Endothelial cell of umbilical vein (primary cell): ENCODE results near the gene ADAM19. TPM values are rescaled to one million over a fixed set of nuclear protein-coding genes. Genes with fewer than 3 reads are reported as not detected.

Source experiments
- BruUV-seq: library from RNA; stranded (reverse); fragments of 400-500 nt; replicated peaks from 2 replicates; lab custom pipeline; 2021; lab: Mats Ljungman, UMichigan
- CTCF ChIA-PET: fragments of 300-600, 350-600 bp; sonication (Branson Sonifier 250); formaldehyde crosslinking; loops from one replicate; lab custom pipeline; 2021; ENCODE audit warnings: antibody characterized with exemption, inconsistent platforms; lab: Charles Lee
- POLR2A ChIA-PET: fragments of 300-600, 350-600 bp; sonication (Branson Sonifier 250); formaldehyde crosslinking; loops from one replicate; lab custom pipeline; 2021; ENCODE audit warnings: antibody characterized with exemption, inconsistent platforms; lab: Charles Lee
- DNase-seq: peaks from one replicate; pipeline ENCODE4 v3.0.0-alpha.2; 2011; ENCODE audit warnings: low read depth, low spot score
- FAIRE-seq: peaks from 2 replicates; lab custom pipeline; 2011; peaks lifted over from hg19 to GRCh38; lab: Jason Lieb, UNC
- H2AFZ ChIP-seq: 2 replicates; pipeline ENCODE4 v1.6.0; 2012; ENCODE audit warnings: low read depth, low read length, control low read depth, inconsistent platforms
- H3K27ac ChIP-seq: 2 replicates; pipeline ENCODE4 v1.5.1; 2011; ENCODE audit warnings: low read depth, mild to moderate bottlenecking, control low read depth, low read length, moderate library complexity; ENCODE audit not compliant: insufficient read depth
- H3K27me3 ChIP-seq, 2 experiments: 2 replicates each; pipeline versions ENCODE4 v1.6.0 to v1.6.1; 2011; ENCODE audit warnings: low read length in 2 of 2, mixed read lengths in 1 of 2; ENCODE audit not compliant: control insufficient read depth in 2 of 2, insufficient read depth in 2 of 2
- H3K36me3 ChIP-seq, 2 experiments: 2 replicates in 1 of 2; 3 replicates in 1 of 2; pipeline ENCODE4 v1.5.1; 2011; ENCODE audit warnings: low read length in 2 of 2, mild to moderate bottlenecking in 1 of 2, moderate library complexity in 1 of 2; ENCODE audit not compliant: control insufficient read depth in 2 of 2, insufficient read depth in 2 of 2; ENCODE audit errors: extremely low read depth in 1 of 2
- H3K4me1 ChIP-seq: 3 replicates; pipeline ENCODE4 v1.5.1; 2011; ENCODE audit warnings: mild to moderate bottlenecking, low read length; ENCODE audit not compliant: control insufficient read depth, insufficient read depth; ENCODE audit errors: extremely low read depth
- H3K4me2 ChIP-seq: 2 replicates; pipeline ENCODE4 v1.6.1; 2011; ENCODE audit warnings: low read length, control low read depth, mixed read lengths; ENCODE audit not compliant: insufficient read depth
- H3K4me3 ChIP-seq, 3 experiments: fragments of 200-600 bp in 1 of 3; sonication (generic), shearing (Covaris generic) in 1 of 3; replicated peaks in 1 of 3; 2 replicates each; pipeline ENCODE4 v1.5.1; 2011 to 2016; ENCODE audit warnings: control low read depth in 3 of 3, low read length in 3 of 3, mild to moderate bottlenecking in 2 of 3, inconsistent platforms in 1 of 3, low read depth in 1 of 3, moderate library complexity in 1 of 3; ENCODE audit not compliant: insufficient read depth in 1 of 3
- H3K79me2 ChIP-seq: 2 replicates; pipeline ENCODE4 v1.6.0; 2012; ENCODE audit warnings: low read length, inconsistent platforms; ENCODE audit not compliant: control insufficient read depth, insufficient read depth
- H3K9ac ChIP-seq: replicated peaks from 2 replicates; pipeline ENCODE3; 2011; ENCODE audit warnings: low read length, control low read depth; ENCODE audit not compliant: insufficient read depth; ENCODE audit errors: extremely low read depth
- H3K9me1 ChIP-seq: replicated peaks from 3 replicates; pipeline ENCODE4 v1.6.0; 2011; ENCODE audit warnings: mild to moderate bottlenecking, low read length; ENCODE audit not compliant: control insufficient read depth, insufficient read depth; ENCODE audit errors: extremely low read depth
- H3K9me3 ChIP-seq: replicated peaks from 2 replicates; pipeline ENCODE4 v1.5.1; 2012; ENCODE audit warnings: low read length, inconsistent platforms; ENCODE audit not compliant: control insufficient read depth, insufficient read depth
- H4K20me1 ChIP-seq: replicated peaks from 2 replicates; pipeline ENCODE3; 2011; ENCODE audit warnings: mild to moderate bottlenecking, low read length; ENCODE audit not compliant: control insufficient read depth, insufficient read depth; ENCODE audit errors: extremely low read depth
- CTCF ChIP-seq, 2 donors: IDR thresholded peaks; 1 replicate in 1 of 2; 2 replicates in 1 of 2; pipeline ENCODE4 v1.5.1; 2011; ENCODE audit warnings: low read length in 2 of 2, mild to moderate bottlenecking in 2 of 2, moderate library complexity in 2 of 2, control low read depth in 1 of 2, inconsistent platforms in 1 of 2, low read depth in 1 of 2; ENCODE audit not compliant: insufficient read depth in 1 of 2; ENCODE audit errors: extremely low read depth in 1 of 2
- EZH2 ChIP-seq: IDR thresholded peaks from 2 replicates; pipeline ENCODE4 v1.6.1; 2012; ENCODE audit warnings: borderline replicate concordance, low read depth, mild to moderate bottlenecking, moderate library complexity, low read length, inconsistent platforms; ENCODE audit not compliant: severe bottlenecking
- FOS ChIP-seq: IDR thresholded peaks from 2 replicates; pipeline ENCODE4 v1.6.1; 2011; ENCODE audit warnings: mild to moderate bottlenecking, low read length, moderate library complexity, borderline replicate concordance; ENCODE audit not compliant: insufficient read depth
- GATA2 ChIP-seq: IDR thresholded peaks from 2 replicates; pipeline ENCODE4 v1.7.0; 2011; ENCODE audit warnings: low read depth, mild to moderate bottlenecking, moderate library complexity, mixed read lengths, low read length; ENCODE audit not compliant: insufficient read length, insufficient read depth
- JUN ChIP-seq: IDR thresholded peaks from 2 replicates; pipeline ENCODE4 v1.6.1; 2011; ENCODE audit warnings: borderline replicate concordance, low read depth; ENCODE audit not compliant: insufficient read length, insufficient read depth
- MYC ChIP-seq: IDR thresholded peaks from one replicate; pipeline ENCODE4 v1.6.1; 2011; ENCODE audit warnings: mild to moderate bottlenecking, low read depth, low read length
- POLR2A ChIP-seq: IDR thresholded peaks from 2 replicates; pipeline ENCODE4 v1.6.1; 2012; ENCODE audit warnings: low read depth, mild to moderate bottlenecking, control low read depth, low read length
- POLR2AphosphoS5 ChIP-seq: IDR thresholded peaks from 2 replicates; pipeline ENCODE4 v1.6.1; 2012; ENCODE audit warnings: low read depth, mild to moderate bottlenecking, control low read depth, low read length, moderate library complexity; ENCODE audit not compliant: insufficient read depth
- dilution Hi-C: fragments of 300-500 bp; cut with MboI; formaldehyde crosslinking; loops from one replicate; pipeline ENCODE4 v1.15.0; 2019; ENCODE audit warnings: low sequenced_read_pairs; ENCODE audit not compliant: extremely low pct_ligation_motif_present
- intact Hi-C: fragments of 100-400 bp; cut with micrococcal nuclease; formaldehyde crosslinking; loops from one replicate; pipeline ENCODE4 v1.10.0; 2022
- polyA plus RNA-seq, 4 experiments: library from polyadenylated mRNA; depleted of rRNA in 3 of 4; stranded (reverse) in 3 of 4; unstranded in 1 of 4; fragments of >200 nt; gene quantifications; 2 replicates each; pipeline versions ENCODE4 v1.2.1 to v1.2.3, GENCODE V29; 2011 to 2012; ENCODE audit warnings: missing spikeins in 1 of 4
- total RNA-seq: library from RNA; stranded (reverse); gene quantifications from 2 replicates; pipeline ENCODE4 v1.2.3, GENCODE V29; 2021
- TF ChIP-seq, protein P1 (sequence below): IDR thresholded peaks from 2 replicates; pipeline ENCODE4 v1.6.1; 2011; ENCODE audit not compliant: insufficient read depth, insufficient read length

Gene ADAM19
- total and polyA plus RNA-seq, 2 donors (not counting 3 experiments of a cell fraction or from before 2014, with no cell fraction given) = 10.0 to 22.6 TPM

DNA sequence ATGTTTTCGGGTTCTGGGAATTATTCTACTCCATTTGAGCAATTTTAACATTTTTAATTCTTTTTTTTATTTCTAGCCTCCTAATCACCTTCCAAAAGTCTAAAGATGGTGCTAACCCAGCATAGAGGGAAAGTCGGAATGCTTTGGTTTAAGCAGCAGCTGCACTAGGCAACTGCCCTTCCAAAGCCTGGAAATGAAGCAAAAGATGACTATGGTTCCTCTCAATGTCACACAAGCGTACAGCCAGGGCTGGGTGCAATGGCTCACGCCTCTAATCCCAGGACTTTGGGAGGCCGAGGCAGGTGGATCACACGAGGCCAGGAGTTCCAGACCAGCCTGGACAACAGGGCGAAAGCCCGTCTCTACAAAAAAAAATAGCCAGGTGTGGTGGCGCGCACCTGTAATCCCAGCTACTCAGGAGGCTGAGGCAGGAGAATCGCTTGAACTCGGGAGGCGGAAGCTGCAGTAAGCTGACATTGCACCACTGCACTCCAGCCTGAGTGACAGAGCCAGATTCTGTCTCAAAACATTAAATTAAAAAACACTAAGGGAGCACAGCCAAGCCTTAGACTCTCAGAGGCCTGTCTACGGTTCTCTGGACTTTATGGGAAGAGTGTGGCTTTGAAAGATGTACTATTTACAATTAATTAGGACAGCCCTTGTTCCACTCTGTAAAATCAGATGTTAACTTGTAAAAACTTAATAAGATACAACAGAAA is 33.1 kb downstream of the ADAM19 start:
- Histone ChIP-seq H4K20me1 (no peaks in the 10 kb centered on the region), H3K9me1 (no peaks in the 10 kb centered on the region), H3K36me3 (no peaks in the 10 kb centered on the region), H3K9ac (no peak overlapping the region), H3K27ac (no peak overlapping the region), H3K79me2 (no peaks in the 10 kb centered on the region), H3K27me3 (no peaks in the 10 kb centered on the region), H3K4me1 (peaks cover 20% of the 10 kb centered on the region), H3K4me2 (no peak overlapping the region), H3K9me3 (no peaks in the 10 kb centered on the region), H2AFZ (no peak overlapping the region), H3K4me3 (no peak overlapping the region)
- ChIA-PET POLR2A (no interaction called here), CTCF (interaction anchor here (0.9 to 2.3 kb wide), 2 partner anchors 22 to 31 kb away, joined by 3 to 7 read pairs; no protein-coding TSS in a partner anchor)
- BruUV-seq = no TSS peak
- intact Hi-C loops = no loop called here
- no peak for TF ChIP-seq CTCF (IDR thresholded peaks at IDR 0.05; ENCODE audit: extremely low read depth in 1 of 2, insufficient read depth in 1 of 2, low read depth in 1 of 2, low read length in 2 of 2)
- no peak for TF ChIP-seq POLR2A
- no peak for TF ChIP-seq FOS
- TF ChIP-seq EZH2 = no peak
- TF ChIP-seq POLR2AphosphoS5 = no peak
- no peak for TF ChIP-seq JUN
- no peak for TF ChIP-seq MYC
- TF ChIP-seq GATA2 = no peak
- TF ChIP-seq, protein P1, sequence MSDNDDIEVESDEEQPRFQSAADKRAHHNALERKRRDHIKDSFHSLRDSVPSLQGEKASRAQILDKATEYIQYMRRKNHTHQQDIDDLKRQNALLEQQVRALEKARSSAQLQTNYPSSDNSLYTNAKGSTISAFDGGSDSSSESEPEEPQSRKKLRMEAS = no peak
- DNase-seq (no peak), FAIRE-seq (no peak)
- dilution Hi-C loops = no loop called here
